Fibroblast of lung (primary cell): ENCODE measurements around the gene CPNE4.

Experiments used
- CTCF ChIP-seq, 2 donors: IDR thresholded peaks in 1 of 2; conservative IDR thresholded peaks in 1 of 2; 1 replicate in 1 of 2; 2 replicates in 1 of 2; pipeline ENCODE4 v1.5.1; 2011 to 2012; ENCODE audit warnings: low read length in 2 of 2, control low read depth in 1 of 2, inconsistent platforms in 1 of 2, low read depth in 1 of 2, mild to moderate bottlenecking in 1 of 2
- EZH2 ChIP-seq: IDR thresholded peaks from 2 replicates; pipeline ENCODE4 v1.5.1; 2012; ENCODE audit warnings: low read length, control low read depth, mild to moderate bottlenecking; ENCODE audit errors: missing control alignments

DNA sequence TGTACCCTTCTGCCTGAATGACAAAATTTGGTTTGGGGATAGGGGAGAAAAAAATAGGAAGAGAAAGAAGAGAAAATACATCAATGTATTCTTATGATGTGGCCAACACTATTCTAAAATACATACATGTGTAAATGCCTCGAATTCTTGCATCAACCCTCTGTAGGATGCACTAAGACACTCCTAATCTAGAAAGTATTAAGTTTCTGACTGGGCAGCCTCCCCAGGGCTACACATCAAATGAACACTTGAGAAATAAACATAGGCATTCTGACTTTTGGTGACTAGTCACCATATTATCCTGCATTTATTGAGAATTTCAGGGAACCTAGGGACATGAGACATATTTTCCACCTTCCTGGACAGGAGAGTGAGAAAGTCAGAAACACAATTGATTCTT lies 109.2 kb downstream of the CPNE4 start:
- no peak for TF ChIP-seq CTCF (conservative IDR thresholded peaks at IDR 0.05 in 1 of 2, IDR thresholded peaks at IDR 0.05 in 1 of 2; ENCODE audit: low read depth in 1 of 2, low read length in 2 of 2)
- TF ChIP-seq EZH2, result no peak
